PC-9 (cell line): Measurements from ENCODE around the gene PUM1.

Source experiments
- EZH2 ChIP-seq: fragments of 200-600 bp; sonication (generic); IDR thresholded peaks from 2 replicates; pipeline ENCODE4 v1.8.0; 2017; ENCODE audit warnings: antibody characterized with exemption, low read depth
- TF ChIP-seq, protein P1 (sequence below): fragments of 200-600 bp; sonication (generic); conservative IDR thresholded peaks from 2 replicates; pipeline ENCODE4 v1.6.1; 2017; ENCODE audit warnings: mixed run types, antibody characterized with exemption, mild to moderate bottlenecking, moderate library complexity

DNA sequence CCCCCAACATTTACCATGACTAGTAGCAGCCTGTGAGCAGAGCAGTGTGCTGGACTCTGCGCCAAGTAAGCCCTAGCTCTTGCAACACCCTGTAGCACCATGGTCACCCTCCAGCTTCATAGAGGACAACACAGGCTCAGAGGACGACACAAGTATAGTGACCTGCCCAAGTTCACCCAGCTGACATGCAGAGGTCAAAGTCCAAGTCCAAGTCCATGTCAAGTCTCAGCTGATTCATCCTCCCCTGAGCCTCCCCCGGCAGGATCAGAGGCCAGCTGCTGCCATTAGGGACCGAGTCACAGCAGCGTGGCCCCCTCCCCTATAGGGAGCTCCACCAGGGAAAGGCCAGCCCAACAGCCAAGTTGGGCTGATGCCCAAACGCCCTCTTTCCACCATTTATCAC lies 172.8 kb downstream of the PUM1 start:
- TF ChIP-seq, protein P1, sequence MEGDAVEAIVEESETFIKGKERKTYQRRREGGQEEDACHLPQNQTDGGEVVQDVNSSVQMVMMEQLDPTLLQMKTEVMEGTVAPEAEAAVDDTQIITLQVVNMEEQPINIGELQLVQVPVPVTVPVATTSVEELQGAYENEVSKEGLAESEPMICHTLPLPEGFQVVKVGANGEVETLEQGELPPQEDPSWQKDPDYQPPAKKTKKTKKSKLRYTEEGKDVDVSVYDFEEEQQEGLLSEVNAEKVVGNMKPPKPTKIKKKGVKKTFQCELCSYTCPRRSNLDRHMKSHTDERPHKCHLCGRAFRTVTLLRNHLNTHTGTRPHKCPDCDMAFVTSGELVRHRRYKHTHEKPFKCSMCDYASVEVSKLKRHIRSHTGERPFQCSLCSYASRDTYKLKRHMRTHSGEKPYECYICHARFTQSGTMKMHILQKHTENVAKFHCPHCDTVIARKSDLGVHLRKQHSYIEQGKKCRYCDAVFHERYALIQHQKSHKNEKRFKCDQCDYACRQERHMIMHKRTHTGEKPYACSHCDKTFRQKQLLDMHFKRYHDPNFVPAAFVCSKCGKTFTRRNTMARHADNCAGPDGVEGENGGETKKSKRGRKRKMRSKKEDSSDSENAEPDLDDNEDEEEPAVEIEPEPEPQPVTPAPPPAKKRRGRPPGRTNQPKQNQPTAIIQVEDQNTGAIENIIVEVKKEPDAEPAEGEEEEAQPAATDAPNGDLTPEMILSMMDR = no peak
- no peak for TF ChIP-seq EZH2
